DND-41 (cell line): ENCODE results near the gene ERGIC1.

Experiments
- CTCF ChIP-seq: IDR thresholded peaks from 2 replicates; pipeline ENCODE4 v1.5.1; 2012; ENCODE audit warnings: borderline replicate concordance, low read length, moderate library complexity, mild to moderate bottlenecking; ENCODE audit not compliant: poor library complexity, severe bottlenecking; ENCODE audit errors: extremely low read depth
- EZH2 ChIP-seq: IDR thresholded peaks from 3 replicates; pipeline ENCODE4 v1.6.1; 2012; ENCODE audit warnings: borderline replicate concordance, low read depth, mild to moderate bottlenecking, moderate library complexity, low read length, inconsistent platforms; ENCODE audit not compliant: severe bottlenecking

- TF ChIP-seq CTCF = no peak
- no peak for TF ChIP-seq EZH2
Observed at GRCh38 chr5:172849606-172850453, 15.8 kb downstream of the ERGIC1 start.
